ENCODE results near the gene USP26. TPM values are rescaled to one million over a fixed set of nuclear protein-coding genes. Genes with fewer than 3 reads are reported as not detected.
"Not testable (repeated sequence)": the region's sequence is repeated elsewhere in the genome, so short reads cannot be mapped to it uniquely, and the experiment has no call there.

The USP26 gene
- total RNA-seq, 3 donors from 2014 or later, result not detected

GRCh38 chrX:133090236-133090809 lies 6.6 kb downstream of the USP26 start:
- intact Hi-C loops (cut with DNase I; ENCODE audit: low total_unique reads), result no loop called here
- Histone ChIP-seq H3K4me3 (no peak overlapping the region), H3K36me3 (no peaks in the 10 kb centered on the region), H3K27me3 (peaks cover 0 to 35% of the 10 kb centered on the region in 2 donors), H3K27ac (no peak overlapping the region), H3K9me3 (no peaks in the 10 kb centered on the region), H3K4me1 (no peaks in the 10 kb centered on the region)
- no peak for DNase-seq (ENCODE audit: low spot score in 2 of 2)
- TF ChIP-seq POLR2A (IDR thresholded peaks at IDR 0.05) (no peak), CTCF (IDR thresholded peaks at IDR 0.05) (no peak), POLR2AphosphoS5 (IDR thresholded peaks at IDR 0.05) (no peak)

DNA sequence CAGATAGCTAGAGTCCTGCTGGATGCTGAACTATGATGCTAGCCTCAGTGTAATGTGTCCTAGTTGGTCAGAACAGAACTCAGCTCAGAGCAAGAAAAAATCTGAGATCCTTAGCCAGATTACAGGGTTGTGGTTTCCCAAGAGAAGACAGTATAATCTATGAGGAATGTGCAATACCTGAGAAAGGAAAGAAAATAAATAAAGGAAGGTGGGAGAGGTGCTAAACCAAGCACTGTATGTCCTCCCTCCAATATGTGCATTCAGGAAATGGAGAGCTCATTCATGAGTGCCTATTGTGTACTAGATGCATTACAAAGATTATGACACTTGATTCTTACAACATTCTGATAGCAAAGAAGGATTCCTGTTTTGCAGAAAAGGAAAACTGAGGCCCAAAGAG lies 7.5 kb downstream of the USP26 start:
- intact Hi-C loops (cut with DNase I; ENCODE audit: low total_unique reads), result no loop called here
- TF ChIP-seq POLR2A (IDR thresholded peaks at IDR 0.05) (no peak), POLR2AphosphoS5 (IDR thresholded peaks at IDR 0.05) (no peak), CTCF (IDR thresholded peaks at IDR 0.05) (no peak)
- no peaks in the 10 kb centered on the region for H3K36me3 ChIP-seq
- H3K4me1 ChIP-seq, result no peaks in the 10 kb centered on the region
- no peak overlapping the region for H3K4me3 ChIP-seq
- H3K27me3 ChIP-seq, result peaks cover 0 to 39% of the 10 kb centered on the region in 2 donors
- no peak for DNase-seq (ENCODE audit: low spot score in 2 of 2)
- H3K27ac ChIP-seq, result no peak overlapping the region
- H3K9me3 ChIP-seq, result no peaks in the 10 kb centered on the region

- no peak overlapping the region for H3K27ac ChIP-seq
- no peak for DNase-seq (ENCODE audit: low spot score in 2 of 2)
- H3K4me1 ChIP-seq, result no peaks in the 10 kb centered on the region
- TF ChIP-seq POLR2A (IDR thresholded peaks at IDR 0.05) (no peak), CTCF (IDR thresholded peaks at IDR 0.05) (no peak), POLR2AphosphoS5 (IDR thresholded peaks at IDR 0.05) (no peak)
- no peaks in the 10 kb centered on the region for H3K36me3 ChIP-seq
- intact Hi-C loops (cut with DNase I; ENCODE audit: low total_unique reads), result no loop called here
- no peak overlapping the region for H3K4me3 ChIP-seq
- peaks cover 0 to 32% of the 10 kb centered on the region in 2 donors for H3K27me3 ChIP-seq
- H3K9me3 ChIP-seq, result no peaks in the 10 kb centered on the region
Observed at GRCh38 chrX:133085785-133086184, 11.1 kb downstream of the USP26 start.

- intact Hi-C loops (cut with DNase I; ENCODE audit: low total_unique reads); H3K9me3 ChIP-seq; H3K4me3 ChIP-seq: not testable (repeated sequence)
Observed at GRCh38 chrX:133085056-133085455, 11.9 kb downstream of the USP26 start.

DNA sequence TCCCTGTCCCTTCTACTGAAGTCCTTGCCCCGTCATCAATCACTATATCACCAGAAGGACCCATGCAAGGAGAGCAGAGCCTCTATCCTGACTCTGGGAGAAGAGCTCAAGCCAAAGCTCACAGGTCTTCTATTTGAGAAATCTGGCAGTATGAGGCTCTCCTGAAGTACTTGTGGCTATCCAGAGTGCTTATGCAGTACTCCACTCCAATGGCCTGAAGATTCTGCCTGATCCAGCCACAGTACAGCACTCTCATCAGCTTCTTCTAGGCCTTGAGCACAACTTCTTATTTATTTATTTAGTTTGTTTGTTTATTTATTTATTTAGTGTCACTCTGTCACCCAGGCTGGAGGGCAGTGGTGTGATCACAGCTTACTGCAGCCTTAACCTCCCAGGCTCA lies 13.0 kb downstream of the USP26 start:
- DNase-seq (ENCODE audit: low spot score in 2 of 2), result no peak
- no peaks in the 10 kb centered on the region for H3K9me3 ChIP-seq
- intact Hi-C loops (cut with DNase I; ENCODE audit: low total_unique reads), result no loop called here

More at GRCh38 chrX:133085056-133085455, 11.9 kb downstream of the USP26 start:
- DNase-seq (ENCODE audit: low spot score in 2 of 2); H3K27ac ChIP-seq; H3K4me1 ChIP-seq; H3K36me3 ChIP-seq: not testable (repeated sequence)
- H3K27me3 ChIP-seq, result peaks cover 0 to 30% of the 10 kb centered on the region in 2 donors

More for the DNA sequence above, 13.0 kb downstream of the USP26 start:
- Histone ChIP-seq H3K4me3 (no peak overlapping the region), H3K36me3 (no peaks in the 10 kb centered on the region), H3K4me1 (no peaks in the 10 kb centered on the region), H3K27ac (no peak overlapping the region), H3K27me3 (peaks cover 0 to 30% of the 10 kb centered on the region in 2 donors)
- TF ChIP-seq POLR2A (IDR thresholded peaks at IDR 0.05) (no peak), CTCF (IDR thresholded peaks at IDR 0.05) (no peak), POLR2AphosphoS5 (IDR thresholded peaks at IDR 0.05) (no peak)

Measured in breast epithelium (tissue), 4 donors.